A549 (cell line): ENCODE measurements around the gene VPS52.

Experiments used
- ESRRA ChIP-seq: fragments of 150-350 bp; IDR thresholded peaks from 2 replicates; pipeline ENCODE4 v1.6.1; 2014; ENCODE audit warnings: mild to moderate bottlenecking, low read length, borderline replicate concordance
- RAD21 ChIP-seq, 2 experiments: fragments of >200 bp in 1 of 2; sonication (Bioruptor Twin) in 1 of 2; formaldehyde crosslinking in 1 of 2; IDR thresholded peaks in 1 of 2; conservative IDR thresholded peaks in 1 of 2; 2 replicates in 1 of 2; 3 replicates in 1 of 2; pipeline ENCODE4 v1.6.1; 2012 to 2018; ENCODE audit warnings: inconsistent platforms in 1 of 2
- RARB ChIP-seq: fragments of 250-450 bp; sonication (Bioruptor Pico); IDR thresholded peaks from 2 replicates; pipeline ENCODE4 v1.8.0; 2021; ENCODE audit warnings: mild to moderate bottlenecking, moderate library complexity
- TF ChIP-seq, protein P1 (sequence below): fragments of >200 bp; sonication (Bioruptor Twin); formaldehyde crosslinking; IDR thresholded peaks from 3 replicates; pipeline ENCODE4 v1.5.1; 2016
- TF ChIP-seq, protein P2 (sequence below): fragments of 250-450 bp; sonication (Bioruptor Pico); IDR thresholded peaks from 2 replicates; pipeline ENCODE4 v1.5.0; 2021; ENCODE audit warnings: mild to moderate bottlenecking, moderate library complexity, borderline replicate concordance
- TF ChIP-seq, protein P3 (sequence below): fragments of 200-600 bp; sonication (generic); IDR thresholded peaks from 2 replicates; pipeline ENCODE4 v1.6.1; 2016; ENCODE audit warnings: antibody characterized with exemption, mild to moderate bottlenecking, moderate library complexity

DNA sequence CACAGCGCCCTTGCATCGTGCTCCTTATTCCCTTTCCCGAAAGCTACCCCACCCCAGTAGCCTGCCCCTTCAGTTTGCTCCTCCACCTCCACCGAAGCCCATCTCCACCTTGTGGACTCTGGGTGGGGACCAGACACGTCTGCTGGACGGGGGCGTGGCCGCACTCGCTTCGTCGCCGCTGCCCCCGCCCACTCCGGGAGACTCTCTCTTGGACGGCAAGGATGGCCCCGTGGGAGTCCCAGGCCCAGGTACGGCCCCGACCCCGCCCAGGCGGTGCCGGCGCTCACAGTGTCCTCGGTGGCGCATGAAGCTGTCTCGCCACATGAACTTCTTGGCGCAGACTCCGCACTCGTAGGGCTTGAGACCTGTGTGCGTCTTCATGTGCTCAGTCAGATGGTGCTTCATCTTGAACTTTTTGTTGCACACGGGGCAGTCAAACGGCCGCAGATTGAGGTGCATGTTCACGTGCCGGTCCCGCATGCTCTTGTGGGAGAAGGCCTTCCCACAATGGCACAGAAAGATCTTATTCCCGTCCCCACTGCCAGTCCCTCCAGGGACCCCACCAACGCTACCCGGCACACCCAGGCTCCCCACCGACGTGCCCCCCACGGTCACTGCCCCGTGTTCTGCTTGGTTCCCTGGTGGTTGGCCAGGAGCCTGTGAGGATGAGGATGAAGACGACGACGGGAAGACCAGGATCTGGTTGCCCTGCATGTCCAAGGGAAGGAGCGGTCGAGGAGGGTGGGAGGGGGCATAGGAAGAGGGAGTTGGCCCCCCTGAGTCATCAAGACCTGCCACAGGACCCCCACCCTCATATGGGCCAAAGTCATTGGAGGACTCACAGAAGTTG lies 43.5 kb upstream of the VPS52 start:
- TF ChIP-seq, protein P1, sequence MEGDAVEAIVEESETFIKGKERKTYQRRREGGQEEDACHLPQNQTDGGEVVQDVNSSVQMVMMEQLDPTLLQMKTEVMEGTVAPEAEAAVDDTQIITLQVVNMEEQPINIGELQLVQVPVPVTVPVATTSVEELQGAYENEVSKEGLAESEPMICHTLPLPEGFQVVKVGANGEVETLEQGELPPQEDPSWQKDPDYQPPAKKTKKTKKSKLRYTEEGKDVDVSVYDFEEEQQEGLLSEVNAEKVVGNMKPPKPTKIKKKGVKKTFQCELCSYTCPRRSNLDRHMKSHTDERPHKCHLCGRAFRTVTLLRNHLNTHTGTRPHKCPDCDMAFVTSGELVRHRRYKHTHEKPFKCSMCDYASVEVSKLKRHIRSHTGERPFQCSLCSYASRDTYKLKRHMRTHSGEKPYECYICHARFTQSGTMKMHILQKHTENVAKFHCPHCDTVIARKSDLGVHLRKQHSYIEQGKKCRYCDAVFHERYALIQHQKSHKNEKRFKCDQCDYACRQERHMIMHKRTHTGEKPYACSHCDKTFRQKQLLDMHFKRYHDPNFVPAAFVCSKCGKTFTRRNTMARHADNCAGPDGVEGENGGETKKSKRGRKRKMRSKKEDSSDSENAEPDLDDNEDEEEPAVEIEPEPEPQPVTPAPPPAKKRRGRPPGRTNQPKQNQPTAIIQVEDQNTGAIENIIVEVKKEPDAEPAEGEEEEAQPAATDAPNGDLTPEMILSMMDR: no peak
- TF ChIP-seq RAD21 (conservative IDR thresholded peaks at IDR 0.05 in 1 of 2, IDR thresholded peaks at IDR 0.05 in 1 of 2) (no peak), ESRRA (no peak), RARB (CRISPR knock-in tag) (no peak)
- TF ChIP-seq, protein P2, sequence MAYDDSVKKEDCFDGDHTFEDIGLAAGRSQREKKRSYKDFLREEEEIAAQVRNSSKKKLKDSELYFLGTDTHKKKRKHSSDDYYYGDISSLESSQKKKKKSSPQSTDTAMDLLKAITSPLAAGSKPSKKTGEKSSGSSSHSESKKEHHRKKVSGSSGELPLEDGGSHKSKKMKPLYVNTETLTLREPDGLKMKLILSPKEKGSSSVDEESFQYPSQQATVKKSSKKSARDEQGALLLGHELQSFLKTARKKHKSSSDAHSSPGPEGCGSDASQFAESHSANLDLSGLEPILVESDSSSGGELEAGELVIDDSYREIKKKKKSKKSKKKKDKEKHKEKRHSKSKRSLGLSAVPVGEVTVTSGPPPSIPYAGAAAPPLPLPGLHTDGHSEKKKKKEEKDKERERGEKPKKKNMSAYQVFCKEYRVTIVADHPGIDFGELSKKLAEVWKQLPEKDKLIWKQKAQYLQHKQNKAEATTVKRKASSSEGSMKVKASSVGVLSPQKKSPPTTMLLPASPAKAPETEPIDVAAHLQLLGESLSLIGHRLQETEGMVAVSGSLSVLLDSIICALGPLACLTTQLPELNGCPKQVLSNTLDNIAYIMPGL (CRISPR knock-in tag): no peak
- TF ChIP-seq, protein P3, sequence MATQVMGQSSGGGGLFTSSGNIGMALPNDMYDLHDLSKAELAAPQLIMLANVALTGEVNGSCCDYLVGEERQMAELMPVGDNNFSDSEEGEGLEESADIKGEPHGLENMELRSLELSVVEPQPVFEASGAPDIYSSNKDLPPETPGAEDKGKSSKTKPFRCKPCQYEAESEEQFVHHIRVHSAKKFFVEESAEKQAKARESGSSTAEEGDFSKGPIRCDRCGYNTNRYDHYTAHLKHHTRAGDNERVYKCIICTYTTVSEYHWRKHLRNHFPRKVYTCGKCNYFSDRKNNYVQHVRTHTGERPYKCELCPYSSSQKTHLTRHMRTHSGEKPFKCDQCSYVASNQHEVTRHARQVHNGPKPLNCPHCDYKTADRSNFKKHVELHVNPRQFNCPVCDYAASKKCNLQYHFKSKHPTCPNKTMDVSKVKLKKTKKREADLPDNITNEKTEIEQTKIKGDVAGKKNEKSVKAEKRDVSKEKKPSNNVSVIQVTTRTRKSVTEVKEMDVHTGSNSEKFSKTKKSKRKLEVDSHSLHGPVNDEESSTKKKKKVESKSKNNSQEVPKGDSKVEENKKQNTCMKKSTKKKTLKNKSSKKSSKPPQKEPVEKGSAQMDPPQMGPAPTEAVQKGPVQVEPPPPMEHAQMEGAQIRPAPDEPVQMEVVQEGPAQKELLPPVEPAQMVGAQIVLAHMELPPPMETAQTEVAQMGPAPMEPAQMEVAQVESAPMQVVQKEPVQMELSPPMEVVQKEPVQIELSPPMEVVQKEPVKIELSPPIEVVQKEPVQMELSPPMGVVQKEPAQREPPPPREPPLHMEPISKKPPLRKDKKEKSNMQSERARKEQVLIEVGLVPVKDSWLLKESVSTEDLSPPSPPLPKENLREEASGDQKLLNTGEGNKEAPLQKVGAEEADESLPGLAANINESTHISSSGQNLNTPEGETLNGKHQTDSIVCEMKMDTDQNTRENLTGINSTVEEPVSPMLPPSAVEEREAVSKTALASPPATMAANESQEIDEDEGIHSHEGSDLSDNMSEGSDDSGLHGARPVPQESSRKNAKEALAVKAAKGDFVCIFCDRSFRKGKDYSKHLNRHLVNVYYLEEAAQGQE: no peak
